MM.1S (cell line): ENCODE results near the gene ACOX3.

Experiments
- DNase-seq: peaks from one replicate; pipeline ENCODE4 v3.0.0-alpha.2; 2015
- H2AFZ ChIP-seq: fragments of 300-600 bp; sonication (generic); 2 replicates; pipeline ENCODE4 v1.6.0; 2016; ENCODE audit warnings: antibody characterized with exemption, low read length
- H3F3A ChIP-seq: fragments of 300-600 bp; sonication (generic); 2 replicates; pipeline ENCODE4 v1.6.1; 2016; ENCODE audit warnings: mild to moderate bottlenecking, antibody characterized with exemption, low read length, moderate library complexity, mixed read lengths; ENCODE audit not compliant: insufficient read depth
- H3K27ac ChIP-seq: fragments of 300-600 bp; sonication (generic); 2 replicates; pipeline ENCODE4 v1.5.1; 2016; ENCODE audit warnings: mild to moderate bottlenecking, low read length
- H3K27me3 ChIP-seq: fragments of 300-600 bp; sonication (generic); replicated peaks from 2 replicates; pipeline ENCODE4 v1.6.0; 2016; ENCODE audit warnings: low read length; ENCODE audit not compliant: insufficient read depth
- H3K36me3 ChIP-seq: fragments of 300-600 bp; sonication (generic); replicated peaks from 2 replicates; pipeline ENCODE4 v1.6.1; 2016; ENCODE audit warnings: mild to moderate bottlenecking, low read length, mixed read lengths; ENCODE audit not compliant: insufficient read depth
- H3K4me1 ChIP-seq: fragments of 300-600 bp; sonication (generic); 2 replicates; pipeline ENCODE4 v1.6.1; 2016; ENCODE audit warnings: low read length, mixed read lengths
- H3K4me2 ChIP-seq: fragments of 300-600 bp; sonication (generic); 2 replicates; pipeline ENCODE4 v1.6.0; 2016; ENCODE audit warnings: low read depth, low read length
- H3K4me3 ChIP-seq: fragments of 300-600 bp; sonication (generic); 2 replicates; pipeline ENCODE4 v1.5.1; 2016; ENCODE audit warnings: low read length, mixed read lengths
- H3K79me2 ChIP-seq: fragments of 300-600 bp; sonication (generic); 2 replicates; pipeline ENCODE4 v1.6.1; 2016; ENCODE audit warnings: mixed run types, low read length, mixed read lengths
- H3K9ac ChIP-seq: fragments of 300-600 bp; sonication (generic); 2 replicates; pipeline ENCODE4 v1.6.1; 2016; ENCODE audit warnings: low read length, mixed read lengths
- H3K9me2 ChIP-seq: fragments of 300-600 bp; sonication (generic); replicated peaks from 2 replicates; pipeline ENCODE4 v1.6.1; 2016; ENCODE audit warnings: mild to moderate bottlenecking, low read length, mixed read lengths; ENCODE audit not compliant: insufficient read depth
- H3K9me3 ChIP-seq: fragments of 300-600 bp; sonication (generic); replicated peaks from 2 replicates; pipeline ENCODE4 v1.6.1; 2016; ENCODE audit warnings: mild to moderate bottlenecking, low read length, mixed read lengths; ENCODE audit not compliant: insufficient read depth
- H4K20me1 ChIP-seq: fragments of 300-600 bp; sonication (generic); 2 replicates; pipeline ENCODE4 v1.6.1; 2016; ENCODE audit warnings: mild to moderate bottlenecking, low read length, moderate library complexity, mixed read lengths; ENCODE audit not compliant: insufficient read depth
- EZH2 ChIP-seq: fragments of 300-600 bp; sonication (generic); optimal IDR thresholded peaks from 2 replicates; pipeline ENCODE3; 2017; ENCODE audit warnings: low read depth, mild to moderate bottlenecking, antibody characterized with exemption, low read length, mixed read lengths
- EZH2phosphoT487 ChIP-seq: fragments of 300-600 bp; sonication (generic); IDR thresholded peaks from 2 replicates; pipeline ENCODE4 v1.6.1; 2018; ENCODE audit warnings: antibody characterized with exemption, low read length
- TF ChIP-seq, protein P1 (sequence below): fragments of 300-600 bp; sonication (generic); IDR thresholded peaks from 2 replicates; pipeline ENCODE4 v1.5.1; 2016; ENCODE audit warnings: antibody characterized with exemption, low read length, mixed read lengths

The ACOX3 gene

DNA sequence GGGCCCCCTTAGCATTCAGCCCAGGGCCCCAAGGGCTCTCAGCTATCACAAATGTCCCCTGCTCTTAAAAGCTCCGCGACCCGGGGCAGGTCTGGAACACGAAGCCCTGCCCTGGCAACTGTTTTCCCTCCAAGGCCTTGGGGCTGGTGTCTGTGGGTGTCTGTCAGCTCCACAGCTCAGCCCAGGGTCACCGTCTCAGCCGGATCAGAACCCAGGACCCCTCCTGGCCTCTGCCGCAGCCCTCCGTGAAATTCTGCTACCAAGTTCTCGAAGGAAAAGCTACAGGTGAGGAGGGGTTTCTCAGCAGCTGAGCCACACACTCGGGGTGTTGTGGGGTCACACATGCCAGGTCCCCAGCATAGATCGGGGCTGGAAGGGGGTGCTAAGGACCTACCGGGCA lies 61.2 kb downstream of the ACOX3 start:
- Histone ChIP-seq H3K4me2 (no peak overlapping the region), H3K27me3 (no peaks in the 10 kb centered on the region), H3K9ac (no peak overlapping the region), H3K27ac (no peak overlapping the region), H3F3A (no peaks in the 10 kb centered on the region), H3K79me2 (no peaks in the 10 kb centered on the region), H3K36me3 (no peaks in the 10 kb centered on the region), H3K4me1 (no peaks in the 10 kb centered on the region), H3K4me3 (no peak overlapping the region), H4K20me1 (no peaks in the 10 kb centered on the region), H2AFZ (no peak overlapping the region), H3K9me2 (no peaks in the 10 kb centered on the region), H3K9me3 (no peaks in the 10 kb centered on the region)
- DNase-seq, result no peak
- TF ChIP-seq, protein P1, sequence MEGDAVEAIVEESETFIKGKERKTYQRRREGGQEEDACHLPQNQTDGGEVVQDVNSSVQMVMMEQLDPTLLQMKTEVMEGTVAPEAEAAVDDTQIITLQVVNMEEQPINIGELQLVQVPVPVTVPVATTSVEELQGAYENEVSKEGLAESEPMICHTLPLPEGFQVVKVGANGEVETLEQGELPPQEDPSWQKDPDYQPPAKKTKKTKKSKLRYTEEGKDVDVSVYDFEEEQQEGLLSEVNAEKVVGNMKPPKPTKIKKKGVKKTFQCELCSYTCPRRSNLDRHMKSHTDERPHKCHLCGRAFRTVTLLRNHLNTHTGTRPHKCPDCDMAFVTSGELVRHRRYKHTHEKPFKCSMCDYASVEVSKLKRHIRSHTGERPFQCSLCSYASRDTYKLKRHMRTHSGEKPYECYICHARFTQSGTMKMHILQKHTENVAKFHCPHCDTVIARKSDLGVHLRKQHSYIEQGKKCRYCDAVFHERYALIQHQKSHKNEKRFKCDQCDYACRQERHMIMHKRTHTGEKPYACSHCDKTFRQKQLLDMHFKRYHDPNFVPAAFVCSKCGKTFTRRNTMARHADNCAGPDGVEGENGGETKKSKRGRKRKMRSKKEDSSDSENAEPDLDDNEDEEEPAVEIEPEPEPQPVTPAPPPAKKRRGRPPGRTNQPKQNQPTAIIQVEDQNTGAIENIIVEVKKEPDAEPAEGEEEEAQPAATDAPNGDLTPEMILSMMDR, result no peak
- TF ChIP-seq EZH2 (no peak), EZH2phosphoT487 (no peak)

DNA sequence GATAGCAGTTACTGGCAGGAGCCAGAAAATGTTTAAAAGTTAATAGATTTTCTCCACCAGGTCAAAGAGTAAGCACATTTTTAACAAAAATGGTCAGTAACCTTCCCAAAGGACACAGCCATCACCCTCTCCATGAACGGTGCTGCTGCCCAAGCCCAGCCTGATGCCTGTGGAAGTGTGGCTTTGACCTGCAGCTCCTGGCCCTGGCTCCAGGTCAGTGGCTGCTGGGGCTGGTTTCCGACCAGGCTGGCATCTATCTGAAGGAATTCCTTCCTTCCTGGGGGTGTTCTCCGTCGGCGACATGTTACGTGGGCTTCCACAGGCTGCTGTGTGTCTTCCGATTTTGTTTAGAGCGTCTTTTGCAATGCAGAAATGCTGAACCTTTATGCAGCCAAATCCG lies 61.7 kb downstream of the ACOX3 start:
- Histone ChIP-seq H3K9ac (no peak overlapping the region), H3K4me2 (no peak overlapping the region), H3K9me2 (no peaks in the 10 kb centered on the region), H3F3A (no peaks in the 10 kb centered on the region), H3K27me3 (no peaks in the 10 kb centered on the region), H3K4me3 (no peak overlapping the region), H3K36me3 (no peaks in the 10 kb centered on the region), H3K27ac (no peak overlapping the region), H4K20me1 (no peaks in the 10 kb centered on the region), H3K9me3 (no peaks in the 10 kb centered on the region), H3K79me2 (no peaks in the 10 kb centered on the region), H3K4me1 (no peaks in the 10 kb centered on the region), H2AFZ (no peak overlapping the region)
- DNase-seq, result no peak
- TF ChIP-seq EZH2phosphoT487 (no peak), EZH2 (no peak)
- TF ChIP-seq, protein P1, result no peak

DNA sequence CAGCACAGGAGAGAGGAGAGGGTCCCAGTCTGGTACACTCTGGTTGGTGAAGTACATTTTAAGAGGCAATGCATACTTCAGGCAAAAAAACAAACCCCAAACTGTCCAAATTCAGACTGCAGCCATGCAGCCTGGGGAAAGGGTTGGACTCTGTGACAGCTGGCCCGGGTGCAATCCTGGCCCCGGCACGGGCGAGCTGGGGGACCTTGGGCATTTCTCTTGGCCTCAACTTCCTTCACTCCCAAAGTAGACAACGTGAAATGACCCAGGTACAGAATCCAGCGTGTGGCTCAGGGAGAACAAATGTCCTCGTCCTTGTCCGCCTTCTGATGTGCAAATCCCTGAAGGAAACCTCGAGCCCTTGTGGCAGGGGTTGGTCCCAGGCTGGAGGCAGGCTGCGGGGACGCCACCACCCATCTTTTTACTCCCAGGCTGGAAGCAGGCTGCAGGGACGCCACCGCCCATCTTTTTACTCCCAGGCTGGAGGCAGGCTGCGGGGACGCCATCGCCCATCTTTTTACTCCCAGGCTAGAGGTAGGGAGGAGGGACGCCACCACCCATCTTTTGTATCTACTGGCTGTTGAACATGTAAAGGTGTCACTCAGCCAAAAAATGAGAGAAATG lies 62.3 kb downstream of the ACOX3 start:
- Histone ChIP-seq H3K4me3 (no peak overlapping the region), H3K4me1 (no peaks in the 10 kb centered on the region), H3F3A (no peaks in the 10 kb centered on the region), H3K9me2 (no peaks in the 10 kb centered on the region), H3K36me3 (no peaks in the 10 kb centered on the region), H3K9me3 (no peaks in the 10 kb centered on the region), H3K4me2 (no peak overlapping the region), H2AFZ (no peak overlapping the region), H3K9ac (no peak overlapping the region), H4K20me1 (no peaks in the 10 kb centered on the region), H3K79me2 (no peaks in the 10 kb centered on the region), H3K27me3 (no peaks in the 10 kb centered on the region), H3K27ac (no peak overlapping the region)
- TF ChIP-seq, protein P1, result no peak
- no peak for TF ChIP-seq EZH2phosphoT487
- TF ChIP-seq EZH2, result no peak
- DNase-seq, result no peak
